GM12892 (cell line): ENCODE data around the gene MAP4.

Experiments
- POLR2A ChIP-seq: IDR thresholded peaks from 2 replicates; pipeline ENCODE4 v1.6.1; 2011; ENCODE audit warnings: low read depth, low read length, control low read depth
- POLR2AphosphoS5 ChIP-seq: IDR thresholded peaks from 2 replicates; pipeline ENCODE4 v1.6.1; 2011; ENCODE audit warnings: low read depth, low read length, control low read depth
- TAF1 ChIP-seq: IDR thresholded peaks from 2 replicates; pipeline ENCODE4 v1.6.1; 2011; ENCODE audit warnings: low read depth, mild to moderate bottlenecking, control low read depth, low read length, borderline replicate concordance

DNA sequence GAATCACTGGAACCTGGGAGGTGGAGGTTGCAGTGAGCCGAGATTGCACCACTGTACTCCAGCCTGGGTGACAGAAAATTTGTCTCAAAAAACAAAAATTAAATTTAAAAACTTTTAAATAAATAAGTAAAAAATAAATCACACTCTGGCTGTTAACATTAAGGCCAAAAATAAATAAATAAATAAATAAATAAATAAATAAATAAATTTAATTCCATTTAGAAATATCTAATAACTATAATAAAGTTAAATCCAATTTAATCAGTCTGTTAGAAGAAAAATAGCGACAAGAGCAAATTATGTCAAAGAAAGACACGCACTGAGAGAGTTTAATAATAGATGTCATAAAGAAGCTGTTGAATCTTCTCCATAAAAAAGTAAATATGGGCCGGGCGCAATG, 13.4 kb downstream of the MAP4 start:
- TF ChIP-seq POLR2A: no peak
- no peak for TF ChIP-seq POLR2AphosphoS5
- no peak for TF ChIP-seq TAF1
